ENCODE results near the gene GCSAM. TPM values are rescaled to one million over a fixed set of nuclear protein-coding genes. Genes with fewer than 3 reads are reported as not detected.

The GCSAM gene
- total RNA-seq, 1 donor from 2014 or later = not detected

DNA sequence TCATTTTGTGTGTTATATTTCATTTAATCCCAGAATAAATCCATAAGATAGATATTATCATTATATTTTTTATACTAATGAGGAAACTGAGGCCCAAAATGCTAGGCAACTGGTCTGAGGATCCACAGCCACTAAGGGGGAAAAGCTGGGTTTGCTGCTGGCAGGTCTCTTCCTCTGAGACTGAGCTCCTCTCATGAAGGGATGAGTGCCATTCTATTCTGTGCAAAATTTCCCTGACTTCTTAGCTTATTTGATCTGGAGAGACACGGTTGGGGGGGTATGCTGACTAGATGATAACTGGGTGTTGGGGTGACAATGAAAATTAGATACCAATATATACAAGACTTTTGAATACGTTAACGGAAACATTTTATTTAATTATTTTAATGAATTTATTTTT lies 1.9 kb downstream of the GCSAM start:
- H3K4me3 ChIP-seq (ENCODE audit: low read depth, low read length) = no peak overlapping the region
- TF ChIP-seq, protein P1, sequence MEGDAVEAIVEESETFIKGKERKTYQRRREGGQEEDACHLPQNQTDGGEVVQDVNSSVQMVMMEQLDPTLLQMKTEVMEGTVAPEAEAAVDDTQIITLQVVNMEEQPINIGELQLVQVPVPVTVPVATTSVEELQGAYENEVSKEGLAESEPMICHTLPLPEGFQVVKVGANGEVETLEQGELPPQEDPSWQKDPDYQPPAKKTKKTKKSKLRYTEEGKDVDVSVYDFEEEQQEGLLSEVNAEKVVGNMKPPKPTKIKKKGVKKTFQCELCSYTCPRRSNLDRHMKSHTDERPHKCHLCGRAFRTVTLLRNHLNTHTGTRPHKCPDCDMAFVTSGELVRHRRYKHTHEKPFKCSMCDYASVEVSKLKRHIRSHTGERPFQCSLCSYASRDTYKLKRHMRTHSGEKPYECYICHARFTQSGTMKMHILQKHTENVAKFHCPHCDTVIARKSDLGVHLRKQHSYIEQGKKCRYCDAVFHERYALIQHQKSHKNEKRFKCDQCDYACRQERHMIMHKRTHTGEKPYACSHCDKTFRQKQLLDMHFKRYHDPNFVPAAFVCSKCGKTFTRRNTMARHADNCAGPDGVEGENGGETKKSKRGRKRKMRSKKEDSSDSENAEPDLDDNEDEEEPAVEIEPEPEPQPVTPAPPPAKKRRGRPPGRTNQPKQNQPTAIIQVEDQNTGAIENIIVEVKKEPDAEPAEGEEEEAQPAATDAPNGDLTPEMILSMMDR (conservative IDR thresholded peaks at IDR 0.05; ENCODE audit: low read depth, low read length) = no peak
- DNase-seq (ENCODE audit: low read depth) = no peak

DNA sequence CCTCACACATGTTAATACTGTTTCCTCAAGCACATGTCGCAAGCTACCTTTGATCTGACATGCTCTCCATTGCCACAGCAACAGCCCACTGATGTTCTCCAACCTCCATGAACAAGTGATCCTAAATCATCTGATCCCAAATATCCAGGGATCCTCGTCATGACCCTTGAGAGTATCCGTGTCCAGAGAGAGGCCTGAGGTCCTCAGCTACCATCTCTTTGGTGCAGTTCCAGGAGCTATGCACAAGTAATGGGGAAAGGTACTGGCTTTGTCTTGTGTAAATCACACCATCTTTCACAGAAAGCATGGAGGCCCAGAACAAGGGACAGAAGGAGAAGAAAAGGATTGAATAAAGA lies 2.4 kb downstream of the GCSAM start:
- TF ChIP-seq, protein P1 (conservative IDR thresholded peaks at IDR 0.05; ENCODE audit: low read depth, low read length) = no peak
- DNase-seq (ENCODE audit: low read depth) = no peak
- H3K4me3 ChIP-seq (ENCODE audit: low read depth, low read length) = no peak overlapping the region

DNA sequence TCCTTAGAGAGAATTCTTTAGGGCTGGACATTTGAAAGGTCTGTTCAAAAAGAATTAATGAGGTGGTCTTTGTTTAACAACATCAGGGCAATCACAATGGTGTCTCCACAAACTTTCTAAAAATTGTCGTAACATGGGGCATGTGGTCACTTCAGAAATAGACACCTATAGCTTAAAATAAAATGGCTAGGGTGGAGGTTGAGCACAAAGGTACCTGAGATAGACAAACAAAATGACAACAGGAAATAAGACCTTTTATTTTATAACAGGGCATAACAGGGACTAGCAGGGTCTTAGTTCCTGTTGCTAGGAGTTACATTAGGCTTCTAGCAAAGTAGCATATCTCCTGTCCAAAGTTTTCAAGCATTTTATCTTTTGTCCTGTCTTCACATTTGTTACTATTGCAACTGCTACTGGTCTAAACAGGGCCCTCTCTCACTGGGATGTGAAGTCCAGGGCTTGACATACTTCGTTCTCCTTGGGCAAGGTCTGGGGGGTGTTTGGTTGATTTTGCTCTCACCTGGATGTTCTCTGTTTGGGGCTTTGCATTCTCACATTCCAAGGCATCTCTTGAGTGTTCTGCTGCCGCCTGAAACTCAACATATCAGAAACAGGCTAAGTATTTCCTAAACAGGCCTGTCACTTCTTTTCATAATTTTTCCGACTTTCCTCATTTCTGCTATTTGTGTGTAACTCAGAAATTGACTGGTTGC lies 3.0 kb downstream of the GCSAM start:
- H3K4me3 ChIP-seq (ENCODE audit: low read depth, low read length) = no peak overlapping the region
- TF ChIP-seq, protein P1 (conservative IDR thresholded peaks at IDR 0.05; ENCODE audit: low read depth, low read length) = no peak

DNA sequence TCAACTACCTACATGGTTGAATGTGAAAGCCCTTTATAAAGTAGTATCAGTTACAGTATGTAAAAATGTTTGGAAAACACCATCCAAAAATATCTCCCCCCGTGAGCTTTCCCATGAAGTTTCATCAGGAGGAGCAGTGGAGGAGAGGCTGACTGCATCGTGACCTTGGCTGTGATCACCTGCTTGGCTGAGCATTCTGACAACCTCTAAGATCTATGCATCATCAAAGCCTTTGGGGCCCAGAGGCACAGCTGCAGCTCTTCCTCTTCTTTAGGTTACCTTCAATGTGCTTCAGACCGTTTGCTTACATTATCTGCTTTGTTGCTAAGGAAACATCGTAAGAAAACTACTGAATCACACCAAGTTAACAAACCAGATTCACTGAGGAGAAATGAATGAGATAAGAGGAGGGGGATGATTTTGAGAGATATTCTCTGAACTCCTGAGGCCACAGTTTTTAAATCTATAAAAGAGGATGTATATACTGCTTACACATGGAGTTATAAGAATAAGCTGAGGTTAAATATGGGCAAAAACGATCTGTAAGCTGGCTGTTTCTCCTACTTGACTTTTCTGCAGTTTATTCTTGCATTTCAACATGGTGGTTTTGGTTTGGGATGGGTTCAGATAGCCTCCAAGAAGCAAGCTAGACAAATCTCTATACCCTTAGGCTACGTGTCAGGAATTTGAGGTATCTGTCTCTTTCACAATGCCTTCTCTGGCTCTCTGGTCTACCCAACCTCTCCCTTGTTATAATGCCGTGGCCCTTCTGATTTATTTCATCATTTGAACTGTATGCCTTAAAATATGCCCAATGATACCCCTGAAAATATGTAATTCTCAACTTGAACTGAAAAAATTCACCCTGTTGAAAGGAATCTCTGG lies 4.0 kb downstream of the GCSAM start:
- no peak overlapping the region for H3K4me3 ChIP-seq (ENCODE audit: low read depth, low read length)
- DNase-seq (ENCODE audit: low read depth) = no peak
- TF ChIP-seq, protein P1 (conservative IDR thresholded peaks at IDR 0.05; ENCODE audit: low read depth, low read length) = no peak

More for the DNA sequence above, 3.0 kb downstream of the GCSAM start:
- no peak for DNase-seq (ENCODE audit: low read depth)

DNA sequence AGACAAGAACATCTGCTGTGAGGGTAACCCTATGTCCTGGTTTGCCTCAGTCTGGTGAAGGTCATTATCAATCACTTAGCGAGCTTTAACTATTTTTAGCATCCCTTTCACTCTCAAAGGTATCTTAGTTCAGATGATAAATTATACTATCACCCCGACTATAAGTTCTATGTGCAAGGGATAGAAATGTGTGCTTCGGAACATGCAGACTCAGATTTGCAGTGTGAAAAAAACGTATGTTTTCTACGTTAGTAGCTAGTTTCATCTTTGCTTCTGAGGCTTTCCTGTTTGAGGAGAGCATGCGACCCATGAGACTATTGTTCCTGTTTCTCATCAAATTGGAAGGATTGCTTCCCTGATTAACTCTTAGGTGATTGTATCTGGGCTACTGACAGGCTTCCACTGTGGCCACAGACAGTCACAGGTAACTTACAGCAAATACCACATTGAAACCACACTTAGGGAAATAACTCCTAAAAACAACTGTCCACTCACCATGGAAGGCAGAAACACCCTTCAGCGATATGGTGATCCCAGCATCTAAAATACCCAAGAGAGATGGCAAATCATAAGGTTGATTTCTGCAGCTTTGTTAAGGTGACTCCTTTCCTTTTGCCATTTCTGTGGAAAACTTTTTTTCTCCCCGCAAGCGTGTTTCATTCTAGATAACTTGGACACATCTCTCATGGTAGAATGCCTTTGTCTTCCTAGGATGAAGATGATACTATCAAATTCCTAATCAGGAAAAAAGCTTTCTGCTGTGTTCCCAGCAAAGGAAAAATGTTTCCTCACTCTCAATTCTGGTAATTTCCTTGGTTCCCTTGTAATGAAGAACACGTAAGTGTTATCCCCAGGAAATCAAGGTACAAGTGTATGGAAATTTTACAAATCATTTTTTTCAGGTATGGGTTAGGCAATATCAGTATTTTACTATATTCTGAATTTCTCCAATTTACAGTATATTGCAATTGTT lies 5.2 kb downstream of the GCSAM start:
- H3K4me3 ChIP-seq (ENCODE audit: low read depth, low read length) = no peak overlapping the region
- no peak for DNase-seq (ENCODE audit: low read depth)
- TF ChIP-seq, protein P1 (conservative IDR thresholded peaks at IDR 0.05; ENCODE audit: low read depth, low read length) = no peak

DNA sequence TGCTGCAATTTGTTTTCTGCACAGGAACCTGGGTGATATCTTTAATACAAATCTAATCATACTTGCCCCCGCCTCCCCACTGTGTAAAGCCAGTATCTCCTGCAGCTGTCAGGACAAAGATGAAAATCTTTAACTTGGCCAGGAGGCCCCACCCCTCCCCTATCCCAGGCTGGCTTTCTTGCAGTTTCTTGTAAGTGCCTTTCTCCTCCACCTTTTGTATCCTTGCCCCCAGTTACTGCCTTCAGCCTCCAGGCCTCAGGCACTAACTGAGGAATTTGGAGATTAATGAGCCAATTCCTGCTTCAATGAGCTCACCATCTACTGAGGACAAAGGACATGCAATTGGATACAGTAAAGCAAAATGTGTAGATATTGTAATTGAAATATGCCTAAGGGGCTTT lies 6.5 kb downstream of the GCSAM start:
- no peak overlapping the region for H3K4me3 ChIP-seq (ENCODE audit: low read depth, low read length)
- TF ChIP-seq, protein P1 (conservative IDR thresholded peaks at IDR 0.05; ENCODE audit: low read depth, low read length) = no peak
- no peak for DNase-seq (ENCODE audit: low read depth)
